Measurements from ENCODE around the gene FCRL5.

DNA sequence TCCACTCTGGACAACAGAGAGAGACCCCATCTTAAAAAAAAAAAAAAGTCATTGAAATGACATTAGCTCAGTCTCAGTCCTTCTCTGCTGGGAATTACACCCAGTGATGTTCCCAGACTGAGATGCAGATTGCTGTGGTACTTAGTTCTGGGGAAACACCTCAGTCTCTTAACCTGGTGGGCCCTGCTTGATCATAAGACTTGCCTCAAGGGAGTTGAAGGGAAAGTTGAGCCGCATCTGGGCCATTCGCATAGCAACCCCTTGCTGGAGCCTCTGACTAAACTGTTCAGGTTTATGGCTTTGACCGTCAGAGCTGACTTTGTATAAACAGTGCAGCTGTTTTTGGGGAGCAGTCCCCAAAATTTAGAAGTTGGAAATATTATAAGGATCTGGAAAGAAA is 32.2 kb upstream of the FCRL5 start:
- TF ChIP-seq POLR2A (IDR thresholded peaks at IDR 0.05; ENCODE audit: extremely low read depth, insufficient read length) = no peak
- TF ChIP-seq, protein P1, sequence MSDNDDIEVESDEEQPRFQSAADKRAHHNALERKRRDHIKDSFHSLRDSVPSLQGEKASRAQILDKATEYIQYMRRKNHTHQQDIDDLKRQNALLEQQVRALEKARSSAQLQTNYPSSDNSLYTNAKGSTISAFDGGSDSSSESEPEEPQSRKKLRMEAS (IDR thresholded peaks at IDR 0.05; ENCODE audit: low read depth, low read length) = no peak
- TF ChIP-seq, protein P2, sequence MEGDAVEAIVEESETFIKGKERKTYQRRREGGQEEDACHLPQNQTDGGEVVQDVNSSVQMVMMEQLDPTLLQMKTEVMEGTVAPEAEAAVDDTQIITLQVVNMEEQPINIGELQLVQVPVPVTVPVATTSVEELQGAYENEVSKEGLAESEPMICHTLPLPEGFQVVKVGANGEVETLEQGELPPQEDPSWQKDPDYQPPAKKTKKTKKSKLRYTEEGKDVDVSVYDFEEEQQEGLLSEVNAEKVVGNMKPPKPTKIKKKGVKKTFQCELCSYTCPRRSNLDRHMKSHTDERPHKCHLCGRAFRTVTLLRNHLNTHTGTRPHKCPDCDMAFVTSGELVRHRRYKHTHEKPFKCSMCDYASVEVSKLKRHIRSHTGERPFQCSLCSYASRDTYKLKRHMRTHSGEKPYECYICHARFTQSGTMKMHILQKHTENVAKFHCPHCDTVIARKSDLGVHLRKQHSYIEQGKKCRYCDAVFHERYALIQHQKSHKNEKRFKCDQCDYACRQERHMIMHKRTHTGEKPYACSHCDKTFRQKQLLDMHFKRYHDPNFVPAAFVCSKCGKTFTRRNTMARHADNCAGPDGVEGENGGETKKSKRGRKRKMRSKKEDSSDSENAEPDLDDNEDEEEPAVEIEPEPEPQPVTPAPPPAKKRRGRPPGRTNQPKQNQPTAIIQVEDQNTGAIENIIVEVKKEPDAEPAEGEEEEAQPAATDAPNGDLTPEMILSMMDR (IDR thresholded peaks at IDR 0.05; ENCODE audit: low read depth, low read length) = no peak
